ENCODE measurements around the gene DRAM1. TPM values are rescaled to one million over a fixed set of nuclear protein-coding genes. Genes with fewer than 3 reads are reported as not detected.

DRAM1 gene
- total and polyA plus RNA-seq, 2 donors (not counting 1 experiment from before 2014, with no cell fraction given) = 2.1 to 10.2 TPM

DNA sequence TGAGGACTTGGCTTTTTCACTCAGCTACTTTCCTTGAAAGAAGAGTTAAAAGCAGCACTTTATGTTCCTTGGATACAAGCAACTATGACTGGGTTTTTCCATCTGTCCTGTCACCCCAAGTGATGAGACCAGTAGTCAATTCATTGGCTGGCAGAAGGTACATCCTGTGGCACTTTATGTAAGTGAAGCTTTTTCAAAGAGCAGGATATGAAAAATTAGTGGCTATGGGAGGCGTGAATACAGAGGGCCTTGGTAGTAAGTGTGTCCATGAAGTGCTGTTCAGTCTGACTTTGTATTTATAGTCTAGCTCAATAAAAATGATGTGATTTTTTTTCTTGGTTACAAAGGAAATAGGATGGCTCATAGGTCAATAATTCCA, 68.8 kb downstream of the DRAM1 start:
- Histone ChIP-seq H3K4me1 (ENCODE audit: control insufficient read depth in 2 of 2, insufficient read depth in 2 of 2, low read length in 2 of 2) (peaks cover 11 to 12% of the 10 kb centered on the region in 2 donors), H4K20me1 (ENCODE audit: control insufficient read depth, insufficient read depth, low read length, poor library complexity, severe bottlenecking) (no peaks in the 10 kb centered on the region), H3K9me3 (ENCODE audit: control extremely low read depth in 1 of 3, control insufficient read depth in 2 of 3, insufficient read depth in 1 of 3, low read length in 2 of 3) (no peaks in the 10 kb centered on the region), H3K9ac (ENCODE audit: low read length) (no peak overlapping the region), H3K27ac (ENCODE audit: low read length in 2 of 2) (no peak overlapping the region), H3K36me3 (replicated peaks in 1 of 2; ENCODE audit: control extremely low read depth in 1 of 2, control insufficient read depth in 1 of 2, extremely low read depth in 1 of 2, insufficient read depth in 2 of 2, low read length in 1 of 2) (no peaks in the 10 kb centered on the region), H3K79me2 (ENCODE audit: control insufficient read depth, insufficient read depth, low read length) (no peaks in the 10 kb centered on the region), H3K27me3 (replicated peaks in 1 of 4; ENCODE audit: control extremely low read depth in 1 of 4, control insufficient read depth in 3 of 4, insufficient read depth in 4 of 4, low read length in 3 of 4) (no peaks in the 10 kb centered on the region), H3K4me2 (replicated peaks; ENCODE audit: low read depth, low read length, poor library complexity, severe bottlenecking) (no peak overlapping the region), H2AFZ (ENCODE audit: insufficient read depth, low read depth, low read length, poor library complexity, severe bottlenecking) (no peak overlapping the region), H3K4me3 (ENCODE audit: control extremely low read depth in 1 of 5, extremely low read depth in 1 of 5, insufficient read depth in 1 of 5, low read depth in 2 of 5, low read length in 4 of 5) (no peak overlapping the region)
- Mint-ChIP-seq H3K27ac (no peak overlapping the region), H3K4me3 (no peak overlapping the region), H3K4me1 (peaks cover 11% of the 10 kb centered on the region), H3K27me3 (no peaks in the 10 kb centered on the region), H3K9me3 (ENCODE audit: insufficient read depth) (no peaks in the 10 kb centered on the region)
- TF ChIP-seq CTCF (IDR thresholded peaks at IDR 0.05) (no peak), EZH2 (IDR thresholded peaks at IDR 0.05; ENCODE audit: borderline replicate concordance, insufficient read depth, low read depth, low read length, poor library complexity, severe bottlenecking) (no peak)
- intact Hi-C loops (cut with micrococcal nuclease) = no loop called here
- ATAC-seq (ENCODE audit: low read depth) (no peak), DNase-seq (no peak)
- ChIA-PET CTCF (no interaction called here), POLR2A (no interaction called here)
- WGBS (ENCODE audit: insufficient coverage) = no CpG with 5 or more reads among the region's 1 CpG

GRCh38 chr12:101947316-101947715, 69.9 kb downstream of the DRAM1 start:
- no peaks in the 10 kb centered on the region for H3K27me3 Mint-ChIP-seq
- intact Hi-C loops (cut with micrococcal nuclease) = no loop called here
- no peaks in the 10 kb centered on the region for H3K79me2 ChIP-seq (ENCODE audit: control insufficient read depth, insufficient read depth, low read length)
- no peak overlapping the region for H3K4me3 Mint-ChIP-seq
- no peaks in the 10 kb centered on the region for H3K9me3 Mint-ChIP-seq (ENCODE audit: insufficient read depth)
- H3K27ac ChIP-seq (ENCODE audit: low read length in 2 of 2) = no peak overlapping the region
- H3K9ac ChIP-seq (ENCODE audit: low read length) = no peak overlapping the region
- no peaks in the 10 kb centered on the region for H3K27me3 ChIP-seq (replicated peaks in 1 of 4; ENCODE audit: control extremely low read depth in 1 of 4, control insufficient read depth in 3 of 4, insufficient read depth in 4 of 4, low read length in 3 of 4)
- WGBS (ENCODE audit: insufficient coverage) = no CpG with 5 or more reads among the region's 1 CpG
- H3K27ac Mint-ChIP-seq = no peak overlapping the region
- no peak overlapping the region for H3K4me2 ChIP-seq (replicated peaks; ENCODE audit: low read depth, low read length, poor library complexity, severe bottlenecking)
- no peaks in the 10 kb centered on the region for H4K20me1 ChIP-seq (ENCODE audit: control insufficient read depth, insufficient read depth, low read length, poor library complexity, severe bottlenecking)
- DNase-seq = no peak
- peaks cover under 1% of the 10 kb centered on the region in 2 donors for H3K4me1 ChIP-seq (ENCODE audit: control insufficient read depth in 2 of 2, insufficient read depth in 2 of 2, low read length in 2 of 2)
- no peak overlapping the region for H2AFZ ChIP-seq (ENCODE audit: insufficient read depth, low read depth, low read length, poor library complexity, severe bottlenecking)
- H3K36me3 ChIP-seq (replicated peaks in 1 of 2; ENCODE audit: control extremely low read depth in 1 of 2, control insufficient read depth in 1 of 2, extremely low read depth in 1 of 2, insufficient read depth in 2 of 2, low read length in 1 of 2) = no peaks in the 10 kb centered on the region
- ChIA-PET POLR2A (no interaction called here), CTCF (interaction anchor here (1.0 kb wide), 2 partner anchors 10 to 537 kb away, joined by 3 read pairs; no protein-coding TSS in a partner anchor)
- no peak overlapping the region for H3K4me3 ChIP-seq (ENCODE audit: control extremely low read depth in 1 of 5, extremely low read depth in 1 of 5, insufficient read depth in 1 of 5, low read depth in 2 of 5, low read length in 4 of 5)
- no peaks in the 10 kb centered on the region for H3K9me3 ChIP-seq (ENCODE audit: control extremely low read depth in 1 of 3, control insufficient read depth in 2 of 3, insufficient read depth in 1 of 3, low read length in 2 of 3)
- H3K4me1 Mint-ChIP-seq = peaks cover 1% of the 10 kb centered on the region
- TF ChIP-seq EZH2 (IDR thresholded peaks at IDR 0.05; ENCODE audit: borderline replicate concordance, insufficient read depth, low read depth, low read length, poor library complexity, severe bottlenecking) (no peak), CTCF (IDR thresholded peaks at IDR 0.05) (no peak)
- no peak for ATAC-seq (ENCODE audit: low read depth)

Data from B cell (primary cell).